Gastrocnemius medialis (tissue), 4 donors: Measurements from ENCODE around the gene SERPINC1. TPM values are rescaled to one million over a fixed set of nuclear protein-coding genes. Genes with fewer than 3 reads are reported as not detected.
"Not testable (repeated sequence)": the region's sequence is repeated elsewhere in the genome, so short reads cannot be mapped to it uniquely, and the experiment has no call there.

Experiments used
- ATAC-seq, 2 donors: fragments of 150-250 bp; one replicate each; pipeline ENCODE4 v1.9.1; 2016
- DNase-seq, 2 donors: peaks; one replicate each; pipeline ENCODE4 v3.0.0-alpha.2; 2019
- H3K27ac ChIP-seq, 4 donors: fragments of 200-600 bp; sonication (generic); 1 replicate in 1 of 4; 2 replicates in 3 of 4; pipeline ENCODE4 v1.5.1; 2016 to 2018; ENCODE audit warnings: mild to moderate bottlenecking in 2 of 4, moderate library complexity in 1 of 4
- H3K27me3 ChIP-seq, 3 donors: fragments of 200-600 bp; sonication (generic) in 2 of 3; 1 replicate in 1 of 3; 2 replicates in 2 of 3; pipeline versions ENCODE4 v1.5.1 to v1.6.0; 2016 to 2019; ENCODE audit warnings: mild to moderate bottlenecking in 1 of 3, moderate library complexity in 1 of 3
- H3K36me3 ChIP-seq, 2 donors: fragments of 200-600 bp; sonication (generic) in 1 of 2; one replicate each; pipeline ENCODE4 v1.5.1; 2017 to 2018
- H3K4me1 ChIP-seq, 2 donors: fragments of 200-600 bp; sonication (generic) in 1 of 2; one replicate each; pipeline ENCODE4 v1.5.1; 2016 to 2017; ENCODE audit warnings: mild to moderate bottlenecking in 2 of 2
- H3K4me3 ChIP-seq, 4 donors: fragments of 200-600 bp; sonication (generic) in 3 of 4; 1 replicate in 1 of 4; 2 replicates in 3 of 4; pipeline ENCODE4 v1.5.1; 2016 to 2019; ENCODE audit warnings: mild to moderate bottlenecking in 2 of 4
- H3K9me3 ChIP-seq, 3 donors: fragments of 200-600 bp; sonication (generic) in 2 of 3; 1 replicate in 1 of 3; 2 replicates in 2 of 3; pipeline ENCODE4 v1.5.1; 2016 to 2019
- POLR2A ChIP-seq, 2 donors: fragments of 450-650 bp; IDR thresholded peaks; one replicate each; pipeline ENCODE4 v1.6.1; 2017; ENCODE audit warnings: antibody characterized with exemption in 2 of 2, mild to moderate bottlenecking in 2 of 2, moderate library complexity in 2 of 2
- in situ Hi-C, 4 donors: fragments of 200-750 bp; cut with MboI; loops; one replicate each; pipeline versions ENCODE4 v1.15.0 to v1.8.0; 2017; ENCODE audit warnings: low sequenced_read_pairs in 4 of 4
- intact Hi-C: fragments of 100-400 bp; cut with DNase I; formaldehyde crosslinking; loops from one replicate; pipeline ENCODE4 v1.15.1; 2023; ENCODE audit warnings: low total_unique reads
- total RNA-seq, 4 donors: library from RNA; depleted of rRNA; stranded (reverse); fragments of >200 nt; gene quantifications; one replicate each; pipeline versions ENCODE4 v1.1.0 to v1.2.3, GENCODE V29; 2016
- TF ChIP-seq, protein P1 (sequence below), 5 experiments: fragments of 450-650 bp in 3 of 5; fragments of 200-600 bp in 2 of 5; sonication (generic) in 2 of 5; IDR thresholded peaks in 4 of 5; conservative IDR thresholded peaks in 1 of 5; 1 replicate in 4 of 5; 2 replicates in 1 of 5; pipeline ENCODE4 v1.5.1; 2016 to 2019; ENCODE audit warnings: antibody characterized with exemption in 5 of 5, mild to moderate bottlenecking in 3 of 5, moderate library complexity in 3 of 5

SERPINC1 gene
- 1 to 10 TPM in 3 of 4 donors, not detected in 1; 1.7 to 4.5 (median 2.2) TPM for total RNA-seq

DNA sequence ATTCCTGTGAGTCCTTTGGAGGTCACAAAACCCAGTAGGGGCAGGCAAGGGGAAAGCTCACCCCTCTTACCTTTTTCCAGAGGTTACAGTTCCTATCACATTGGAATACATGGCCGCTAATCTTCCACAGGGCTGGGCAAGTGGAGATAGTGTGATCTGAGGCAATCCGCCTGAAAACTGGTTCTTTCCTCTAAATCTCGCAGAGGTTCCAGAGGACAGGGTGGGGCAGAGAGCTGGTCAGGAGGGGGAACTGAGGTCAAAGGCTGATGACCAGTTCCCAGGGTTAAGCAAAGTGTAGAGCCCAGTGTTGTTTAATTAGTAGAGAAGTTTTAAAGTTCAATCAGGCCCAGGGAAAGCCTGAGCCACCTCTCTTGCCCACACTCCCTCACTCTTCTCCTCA lies at the start of gene SERPINC1:
SERPINC1 (minus strand) TSS at position 179 of the 400 bp plus-strand sequence; CDS start at position 111, 68 bp downstream.
- no peak for DNase-seq
- Histone ChIP-seq H3K27ac (no peak within 1 kb of the TSS), H3K27me3 (no peaks in the 10 kb centered on the region), H3K9me3 (no peaks in the 10 kb centered on the region), H3K36me3 (no peaks in the 10 kb centered on the region), H3K4me3 (no peak within 1 kb of the TSS), H3K4me1 (no peaks in the 10 kb centered on the region)
- in situ Hi-C loops (no loop called here), intact Hi-C loops (no loop called here)
- no peak for ATAC-seq
- TF ChIP-seq, protein P1, sequence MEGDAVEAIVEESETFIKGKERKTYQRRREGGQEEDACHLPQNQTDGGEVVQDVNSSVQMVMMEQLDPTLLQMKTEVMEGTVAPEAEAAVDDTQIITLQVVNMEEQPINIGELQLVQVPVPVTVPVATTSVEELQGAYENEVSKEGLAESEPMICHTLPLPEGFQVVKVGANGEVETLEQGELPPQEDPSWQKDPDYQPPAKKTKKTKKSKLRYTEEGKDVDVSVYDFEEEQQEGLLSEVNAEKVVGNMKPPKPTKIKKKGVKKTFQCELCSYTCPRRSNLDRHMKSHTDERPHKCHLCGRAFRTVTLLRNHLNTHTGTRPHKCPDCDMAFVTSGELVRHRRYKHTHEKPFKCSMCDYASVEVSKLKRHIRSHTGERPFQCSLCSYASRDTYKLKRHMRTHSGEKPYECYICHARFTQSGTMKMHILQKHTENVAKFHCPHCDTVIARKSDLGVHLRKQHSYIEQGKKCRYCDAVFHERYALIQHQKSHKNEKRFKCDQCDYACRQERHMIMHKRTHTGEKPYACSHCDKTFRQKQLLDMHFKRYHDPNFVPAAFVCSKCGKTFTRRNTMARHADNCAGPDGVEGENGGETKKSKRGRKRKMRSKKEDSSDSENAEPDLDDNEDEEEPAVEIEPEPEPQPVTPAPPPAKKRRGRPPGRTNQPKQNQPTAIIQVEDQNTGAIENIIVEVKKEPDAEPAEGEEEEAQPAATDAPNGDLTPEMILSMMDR (IDR thresholded peaks at IDR 0.05 in 4 of 5, conservative IDR thresholded peaks at IDR 0.05 in 1 of 5) = no peak
- no peak for TF ChIP-seq POLR2A (IDR thresholded peaks at IDR 0.05)

DNA sequence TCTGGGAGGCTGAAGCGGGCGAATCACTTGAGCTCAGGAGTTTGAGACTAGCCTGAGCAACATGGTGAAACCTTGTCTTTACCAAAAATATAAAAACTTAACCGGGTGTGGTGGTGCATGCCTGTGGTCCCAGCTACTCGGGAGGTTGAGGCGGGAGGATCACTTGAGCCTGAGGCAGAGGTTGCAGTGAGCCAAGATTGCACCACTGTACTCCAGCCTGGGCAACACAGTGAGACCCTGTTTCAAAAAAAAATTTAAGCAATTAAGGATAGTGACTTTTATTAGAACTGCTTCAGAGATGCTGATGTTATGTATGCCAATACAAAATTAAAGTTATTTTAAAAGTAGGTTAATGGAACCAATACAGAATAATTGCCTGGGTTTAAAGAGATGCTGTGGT lies 48.8 kb upstream of the SERPINC1 start:
- not testable (repeated sequence) for H3K4me1 ChIP-seq, DNase-seq

DNA sequence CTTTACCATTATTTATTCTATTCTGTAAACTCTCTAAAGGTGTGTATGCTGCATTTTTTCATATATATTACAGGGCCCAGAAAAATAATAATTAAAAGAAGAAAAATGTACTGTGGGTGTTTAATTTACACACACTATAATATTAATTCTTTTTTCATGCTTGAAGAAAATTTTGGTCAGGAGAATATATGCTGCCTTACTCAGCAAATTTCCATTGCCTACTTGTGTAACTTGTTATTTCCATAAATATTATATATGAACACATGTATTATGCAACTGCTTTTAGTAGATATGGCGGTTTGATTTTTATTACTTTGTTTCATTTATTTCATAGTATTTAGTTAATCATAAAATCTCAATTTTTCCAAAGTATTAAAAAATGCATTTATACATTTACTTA lies 46.4 kb upstream of the SERPINC1 start:
- Histone ChIP-seq H3K27me3 (no peaks in the 10 kb centered on the region), H3K9me3 (no peaks in the 10 kb centered on the region), H3K36me3 (peaks cover 0 to 96% of the 10 kb centered on the region in 2 donors), H3K4me3 (no peak overlapping the region), H3K4me1 (peaks cover 0 to 5% of the 10 kb centered on the region in 2 donors), H3K27ac (no peak overlapping the region)
- no peak for TF ChIP-seq POLR2A (IDR thresholded peaks at IDR 0.05)
- TF ChIP-seq, protein P1 (IDR thresholded peaks at IDR 0.05 in 4 of 5, conservative IDR thresholded peaks at IDR 0.05 in 1 of 5) = no peak
- in situ Hi-C loops (no loop called here), intact Hi-C loops (no loop called here)
- DNase-seq = no peak
- no peak for ATAC-seq

More for the DNA sequence above, 48.8 kb upstream of the SERPINC1 start:
- H3K27me3 ChIP-seq, H3K4me3 ChIP-seq, H3K9me3 ChIP-seq, ATAC-seq, in situ Hi-C loops, H3K27ac ChIP-seq, intact Hi-C loops: not testable (repeated sequence)
- H3K36me3 ChIP-seq = peaks cover 2 to 99% of the 10 kb centered on the region in 2 donors

DNA sequence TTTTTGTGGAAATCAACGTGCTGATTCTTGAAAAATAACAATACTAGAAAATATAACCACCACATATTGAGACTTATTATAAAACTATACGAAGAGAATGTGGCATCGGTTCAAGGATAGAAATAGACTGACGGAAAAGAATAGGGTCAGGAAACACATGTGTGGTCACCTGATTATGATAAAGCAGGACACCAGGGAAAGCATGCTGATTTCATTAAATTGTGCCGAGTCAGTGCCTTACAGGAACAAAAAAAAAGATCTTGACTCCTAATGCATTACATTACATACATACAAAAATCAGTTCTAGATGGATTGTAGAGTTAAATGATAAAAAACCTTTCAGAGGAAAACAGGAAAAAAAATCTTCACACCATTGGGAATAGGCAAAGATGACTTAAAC lies 43.5 kb upstream of the SERPINC1 start:
- Histone ChIP-seq H3K27ac (peak overlapping the region; percentile 9 to 51 (median 38)), H3K4me3 (no peak overlapping the region), H3K9me3 (no peaks in the 10 kb centered on the region), H3K27me3 (no peaks in the 10 kb centered on the region), H3K4me1 (peaks cover 0 to 5% of the 10 kb centered on the region in 2 donors), H3K36me3 (peaks cover 0 to 89% of the 10 kb centered on the region in 2 donors)
- DNase-seq (no peak), ATAC-seq (no peak)
- no peak for TF ChIP-seq POLR2A (IDR thresholded peaks at IDR 0.05)
- TF ChIP-seq, protein P1 (IDR thresholded peaks at IDR 0.05 in 4 of 5, conservative IDR thresholded peaks at IDR 0.05 in 1 of 5) = no peak
- in situ Hi-C loops (no loop called here), intact Hi-C loops (no loop called here)

DNA sequence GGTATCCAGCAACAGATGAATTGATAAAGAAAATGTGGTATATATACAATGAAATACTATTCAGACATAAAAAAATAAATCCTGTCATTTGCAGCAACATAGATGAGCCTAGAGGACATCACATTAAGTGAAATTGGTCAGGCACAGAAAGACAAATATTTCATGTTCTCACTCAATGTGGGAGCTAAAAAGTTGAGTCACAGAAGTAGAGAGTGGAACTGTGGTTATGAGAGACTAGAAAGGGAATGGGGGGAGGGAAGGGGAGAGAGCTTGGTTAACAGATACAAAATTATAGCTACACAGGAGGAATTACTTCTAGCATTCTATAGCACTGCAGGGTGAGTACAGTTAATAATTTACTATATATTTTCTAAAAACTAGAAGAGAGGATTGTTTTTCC lies 37.1 kb upstream of the SERPINC1 start:
- Histone ChIP-seq H3K27me3 (no peaks in the 10 kb centered on the region), H3K36me3 (peaks cover 0 to 70% of the 10 kb centered on the region in 2 donors), H3K27ac (no peak overlapping the region), H3K9me3 (no peaks in the 10 kb centered on the region), H3K4me1 (no peaks in the 10 kb centered on the region), H3K4me3 (no peak overlapping the region)
- in situ Hi-C loops (no loop called here), intact Hi-C loops (no loop called here)
- ATAC-seq = no peak
- no peak for DNase-seq
- TF ChIP-seq POLR2A (IDR thresholded peaks at IDR 0.05) = no peak
- TF ChIP-seq, protein P1 (IDR thresholded peaks at IDR 0.05 in 4 of 5, conservative IDR thresholded peaks at IDR 0.05 in 1 of 5) = no peak
